ENCODE results near the gene UBAP1L. TPM values are rescaled to one million over a fixed set of nuclear protein-coding genes. Genes with fewer than 3 reads are reported as not detected.

The UBAP1L gene
- total and polyA plus RNA-seq, 2 donors (not counting 3 experiments of a cell fraction or from before 2014, with no cell fraction given), result 1.9 to 5.0 TPM

GRCh38 chr15:65054333-65055200, 60.4 kb downstream of the UBAP1L start:
- Histone ChIP-seq H3K9me1 (replicated peaks; ENCODE audit: control insufficient read depth, extremely low read depth, insufficient read depth, low read length) (no peaks in the 10 kb centered on the region), H3K79me2 (ENCODE audit: control insufficient read depth, insufficient read depth, low read length) (no peaks in the 10 kb centered on the region), H3K27ac (ENCODE audit: insufficient read depth, low read depth, low read length) (no peak overlapping the region), H2AFZ (ENCODE audit: low read depth, low read length) (no peak overlapping the region), H4K20me1 (replicated peaks; ENCODE audit: control insufficient read depth, extremely low read depth, insufficient read depth, low read length) (no peaks in the 10 kb centered on the region), H3K27me3 (ENCODE audit: control insufficient read depth in 2 of 2, insufficient read depth in 2 of 2, low read length in 2 of 2) (no peaks in the 10 kb centered on the region), H3K9me3 (replicated peaks; ENCODE audit: control insufficient read depth, insufficient read depth, low read length) (no peaks in the 10 kb centered on the region), H3K9ac (replicated peaks; ENCODE audit: extremely low read depth, insufficient read depth, low read length) (no peak overlapping the region), H3K36me3 (ENCODE audit: control insufficient read depth in 2 of 2, extremely low read depth in 1 of 2, insufficient read depth in 2 of 2, low read length in 2 of 2) (no peaks in the 10 kb centered on the region), H3K4me3 (replicated peaks in 1 of 3; ENCODE audit: insufficient read depth in 1 of 3, low read depth in 1 of 3, low read length in 3 of 3) (no peak overlapping the region), H3K4me2 (ENCODE audit: insufficient read depth, low read length) (no peak overlapping the region), H3K4me1 (ENCODE audit: control insufficient read depth, extremely low read depth, insufficient read depth, low read length) (peaks cover 9% of the 10 kb centered on the region)
- POLR2A ChIA-PET, result no interaction called here
- intact Hi-C loops (cut with micrococcal nuclease), result loop anchor here (1.0 to 2.0 kb wide), 6 partner anchors 24 to 242 kb away; partner anchors contain the start of gene RNU5A-1
- CTCF ChIA-PET, result interaction anchor here (0.5 to 7.2 kb wide), 20 partner anchors 8 to 243 kb away, joined by 3 to 89 read pairs (median 4); partner anchors contain the start of genes KBTBD13 and RASL12
- DNase-seq (ENCODE audit: low read depth, low spot score) (peak; percentile 61), FAIRE-seq (peak; percentile 83)
- peak; percentile 91 to 96 for TF ChIP-seq CTCF (IDR thresholded peaks at IDR 0.05; ENCODE audit: extremely low read depth in 1 of 2, insufficient read depth in 1 of 2, low read depth in 1 of 2, low read length in 2 of 2)
- no peak for TF ChIP-seq EZH2 (IDR thresholded peaks at IDR 0.05; ENCODE audit: borderline replicate concordance, low read depth, low read length, severe bottlenecking)
- BruUV-seq (replicated peaks), result no TSS peak
- dilution Hi-C loops (cut with MboI; ENCODE audit: extremely low pct_ligation_motif_present, low sequenced_read_pairs), result no loop called here

DNA sequence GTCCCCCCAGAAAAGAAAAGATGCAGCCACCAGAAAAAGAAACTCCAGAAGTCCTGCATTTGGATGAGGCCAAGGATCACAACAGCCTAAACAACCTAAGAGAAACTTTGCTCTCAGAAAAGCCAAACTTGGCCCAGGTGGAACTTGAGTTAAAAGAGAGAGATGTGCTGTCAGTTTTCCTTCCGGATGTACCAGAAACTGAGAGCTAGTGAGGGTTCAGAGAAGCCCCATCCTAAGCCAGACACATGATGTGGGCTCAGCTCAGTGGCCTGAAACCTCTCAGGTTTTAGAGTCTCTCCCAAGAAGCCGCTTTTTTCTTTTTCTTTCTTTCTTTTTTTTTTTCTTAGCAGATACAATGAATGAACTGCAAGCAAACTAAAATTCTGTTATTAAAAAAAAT, 62.0 kb downstream of the UBAP1L start:
- H3K27ac ChIP-seq (ENCODE audit: insufficient read depth, low read depth, low read length), result no peak overlapping the region
- no peaks in the 10 kb centered on the region for H3K36me3 ChIP-seq (ENCODE audit: control insufficient read depth in 2 of 2, extremely low read depth in 1 of 2, insufficient read depth in 2 of 2, low read length in 2 of 2)
- dilution Hi-C loops (cut with MboI; ENCODE audit: extremely low pct_ligation_motif_present, low sequenced_read_pairs) (no loop called here), intact Hi-C loops (cut with micrococcal nuclease) (no loop called here)
- peaks cover 11% of the 10 kb centered on the region for H3K4me1 ChIP-seq (ENCODE audit: control insufficient read depth, extremely low read depth, insufficient read depth, low read length)
- no peak overlapping the region for H3K4me3 ChIP-seq (replicated peaks in 1 of 3; ENCODE audit: insufficient read depth in 1 of 3, low read depth in 1 of 3, low read length in 3 of 3)
- BruUV-seq (replicated peaks), result no TSS peak
- no peaks in the 10 kb centered on the region for H3K79me2 ChIP-seq (ENCODE audit: control insufficient read depth, insufficient read depth, low read length)
- FAIRE-seq (no peak), DNase-seq (ENCODE audit: low read depth, low spot score) (no peak)
- H3K27me3 ChIP-seq (ENCODE audit: control insufficient read depth in 2 of 2, insufficient read depth in 2 of 2, low read length in 2 of 2), result no peaks in the 10 kb centered on the region
- H2AFZ ChIP-seq (ENCODE audit: low read depth, low read length), result no peak overlapping the region
- H3K4me2 ChIP-seq (ENCODE audit: insufficient read depth, low read length), result no peak overlapping the region
- H3K9ac ChIP-seq (replicated peaks; ENCODE audit: extremely low read depth, insufficient read depth, low read length), result no peak overlapping the region
- H3K9me3 ChIP-seq (replicated peaks; ENCODE audit: control insufficient read depth, insufficient read depth, low read length), result no peaks in the 10 kb centered on the region
- CTCF ChIA-PET, result interaction anchor here (0.8 to 7.2 kb wide), 10 partner anchors 9 to 245 kb away, joined by 3 to 89 read pairs (median 5); partner anchors contain the start of gene KBTBD13
- no peaks in the 10 kb centered on the region for H4K20me1 ChIP-seq (replicated peaks; ENCODE audit: control insufficient read depth, extremely low read depth, insufficient read depth, low read length)
- POLR2A ChIA-PET, result no interaction called here
- H3K9me1 ChIP-seq (replicated peaks; ENCODE audit: control insufficient read depth, extremely low read depth, insufficient read depth, low read length), result no peaks in the 10 kb centered on the region
- TF ChIP-seq POLR2A (IDR thresholded peaks at IDR 0.05; ENCODE audit: low read depth, low read length) (no peak), FOS (IDR thresholded peaks at IDR 0.05; ENCODE audit: borderline replicate concordance, insufficient read depth, low read length) (no peak), EZH2 (IDR thresholded peaks at IDR 0.05; ENCODE audit: borderline replicate concordance, low read depth, low read length, severe bottlenecking) (no peak), POLR2AphosphoS5 (IDR thresholded peaks at IDR 0.05; ENCODE audit: insufficient read depth, low read depth, low read length) (no peak), GATA2 (IDR thresholded peaks at IDR 0.05; ENCODE audit: insufficient read depth, insufficient read length, low read depth, low read length) (no peak), MYC (IDR thresholded peaks at IDR 0.05; ENCODE audit: low read depth, low read length) (no peak), JUN (IDR thresholded peaks at IDR 0.05; ENCODE audit: borderline replicate concordance, insufficient read depth, insufficient read length, low read depth) (no peak), CTCF (IDR thresholded peaks at IDR 0.05; ENCODE audit: extremely low read depth in 1 of 2, insufficient read depth in 1 of 2, low read depth in 1 of 2, low read length in 2 of 2) (no peak)
- TF ChIP-seq, protein P1, sequence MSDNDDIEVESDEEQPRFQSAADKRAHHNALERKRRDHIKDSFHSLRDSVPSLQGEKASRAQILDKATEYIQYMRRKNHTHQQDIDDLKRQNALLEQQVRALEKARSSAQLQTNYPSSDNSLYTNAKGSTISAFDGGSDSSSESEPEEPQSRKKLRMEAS (IDR thresholded peaks at IDR 0.05; ENCODE audit: insufficient read depth, insufficient read length), result no peak
